ENCODE data around the gene WSCD2.

The WSCD2 gene

GRCh38 chr12:108157870-108158459 lies 28.9 kb downstream of the WSCD2 start:
- no peak for DNase-seq (ENCODE audit: low read depth in 2 of 2)

GRCh38 chr12:108162207-108162606 lies 33.1 kb downstream of the WSCD2 start:
- no peak for DNase-seq (ENCODE audit: low read depth in 2 of 2)

- DNase-seq (ENCODE audit: low read depth in 2 of 2), result no peak
These were observed 37.4 kb downstream of the WSCD2 start for GRCh38 chr12:108166505-108166904.

- no peak for DNase-seq (ENCODE audit: low read depth in 2 of 2)
These were observed 38.9 kb downstream of the WSCD2 start for GRCh38 chr12:108167974-108168373.

- no peak for DNase-seq (ENCODE audit: low read depth in 2 of 2)
These were observed 40.6 kb downstream of the WSCD2 start for GRCh38 chr12:108169708-108170107.

- DNase-seq (ENCODE audit: low read depth in 2 of 2), result no peak
These were observed 41.1 kb downstream of the WSCD2 start for GRCh38 chr12:108170164-108170563.

- no peak for DNase-seq (ENCODE audit: low read depth in 2 of 2)
These were observed 42.9 kb downstream of the WSCD2 start for GRCh38 chr12:108172033-108172432.

GRCh38 chr12:108173160-108173559 lies 44.1 kb downstream of the WSCD2 start:
- DNase-seq (ENCODE audit: low read depth in 2 of 2), result no peak

- DNase-seq (ENCODE audit: low read depth in 2 of 2), result no peak
These were observed 44.8 kb downstream of the WSCD2 start for GRCh38 chr12:108173892-108174291.

- DNase-seq (ENCODE audit: low read depth in 2 of 2), result no peak
These were observed 45.6 kb downstream of the WSCD2 start for GRCh38 chr12:108174641-108175040.

GRCh38 chr12:108175310-108175709 lies 46.2 kb downstream of the WSCD2 start:
- no peak for DNase-seq (ENCODE audit: low read depth in 2 of 2)

- no peak for DNase-seq (ENCODE audit: low read depth in 2 of 2)
These were observed 47.2 kb downstream of the WSCD2 start for GRCh38 chr12:108176292-108176691.

- DNase-seq (ENCODE audit: low read depth in 2 of 2), result no peak
These were observed 48.0 kb downstream of the WSCD2 start for GRCh38 chr12:108177131-108177530.

GRCh38 chr12:108179305-108179704 lies 50.2 kb downstream of the WSCD2 start:
- no peak for DNase-seq (ENCODE audit: low read depth in 2 of 2)

- no peak for DNase-seq (ENCODE audit: low read depth in 2 of 2)
These were observed 51.4 kb downstream of the WSCD2 start for GRCh38 chr12:108180255-108181094.

GRCh38 chr12:108181095-108181454 lies 52.0 kb downstream of the WSCD2 start:
- no peak for DNase-seq (ENCODE audit: low read depth in 2 of 2)

- DNase-seq (ENCODE audit: low read depth in 2 of 2), result no peak
These were observed 53.0 kb downstream of the WSCD2 start for GRCh38 chr12:108182096-108182495.

- no peak for DNase-seq (ENCODE audit: low read depth in 2 of 2)
These were observed 55.9 kb downstream of the WSCD2 start for GRCh38 chr12:108185002-108185401.

GRCh38 chr12:108187831-108188230 lies 58.7 kb downstream of the WSCD2 start:
- no peak for DNase-seq (ENCODE audit: low read depth in 2 of 2)

GRCh38 chr12:108190529-108190928 lies 61.4 kb downstream of the WSCD2 start:
- no peak for DNase-seq (ENCODE audit: low read depth in 2 of 2)

- no peak for DNase-seq (ENCODE audit: low read depth in 2 of 2)
These were observed 62.0 kb downstream of the WSCD2 start for GRCh38 chr12:108191086-108191485.

- no peak for DNase-seq (ENCODE audit: low read depth in 2 of 2)
These were observed 62.9 kb downstream of the WSCD2 start for GRCh38 chr12:108191938-108192337.

- DNase-seq (ENCODE audit: low read depth in 2 of 2), result no peak
These were observed 64.4 kb downstream of the WSCD2 start for GRCh38 chr12:108193493-108193892.

GRCh38 chr12:108193917-108194316 lies 64.8 kb downstream of the WSCD2 start:
- DNase-seq (ENCODE audit: low read depth in 2 of 2), result no peak

Data from stimulated activated CD8-positive, alpha-beta memory T cell treated with anti-CD3 and anti-CD28 coated beads, Interleukin-15, amount 100 ng/mL, for 48 hours (primary cell).